Tibial artery (tissue), 4 donors: ENCODE results near the gene THSD4.
"Not testable (repeated sequence)": the region's sequence is repeated elsewhere in the genome, so short reads cannot be mapped to it uniquely, and the experiment has no call there.

Source experiments
- DNase-seq, 2 donors: peaks; one replicate each; pipeline ENCODE4 v3.0.0-alpha.2; 2019
- H3K27ac ChIP-seq, 2 donors: fragments of 200-600 bp; sonication (generic) in 1 of 2; 1 replicate in 1 of 2; 2 replicates in 1 of 2; pipeline ENCODE4 v1.5.1; 2018 to 2019; ENCODE audit warnings: mild to moderate bottlenecking in 1 of 2
- H3K27me3 ChIP-seq, 2 donors: fragments of 200-600 bp; sonication (generic) in 1 of 2; one replicate each; pipeline versions ENCODE4 v1.5.1 to v1.6.0; 2016 to 2019
- H3K36me3 ChIP-seq, 3 donors: fragments of 200-600 bp; sonication (generic) in 2 of 3; one replicate each; pipeline ENCODE4 v1.5.1; 2016 to 2019; ENCODE audit warnings: mild to moderate bottlenecking in 2 of 3
- H3K4me1 ChIP-seq, 4 donors: fragments of 200-600 bp; sonication (generic) in 2 of 4; 1 replicate in 3 of 4; 2 replicates in 1 of 4; pipeline ENCODE4 v1.5.1; 2016 to 2019
- H3K4me3 ChIP-seq, 2 donors: fragments of 200-600 bp; sonication (generic) in 1 of 2; 1 replicate in 1 of 2; 2 replicates in 1 of 2; pipeline ENCODE4 v1.5.1; 2018 to 2019; ENCODE audit warnings: mild to moderate bottlenecking in 2 of 2
- H3K9me3 ChIP-seq, 3 donors: fragments of 200-600 bp; sonication (generic) in 1 of 3; one replicate each; pipeline ENCODE4 v1.5.1; 2016 to 2019
- intact Hi-C: fragments of 100-400 bp; cut with DNase I; formaldehyde crosslinking; loops from one replicate; pipeline ENCODE4 v1.15.0; 2023; ENCODE audit warnings: low total_unique reads
- TF ChIP-seq, protein P1 (sequence below), 2 experiments: fragments of 200-600 bp in 1 of 2; fragments of 450-650 bp in 1 of 2; IDR thresholded peaks; one replicate each; pipeline ENCODE4 v1.5.1; 2017 to 2019; ENCODE audit warnings: antibody characterized with exemption in 2 of 2, mild to moderate bottlenecking in 1 of 2, moderate library complexity in 1 of 2

THSD4 gene

DNA sequence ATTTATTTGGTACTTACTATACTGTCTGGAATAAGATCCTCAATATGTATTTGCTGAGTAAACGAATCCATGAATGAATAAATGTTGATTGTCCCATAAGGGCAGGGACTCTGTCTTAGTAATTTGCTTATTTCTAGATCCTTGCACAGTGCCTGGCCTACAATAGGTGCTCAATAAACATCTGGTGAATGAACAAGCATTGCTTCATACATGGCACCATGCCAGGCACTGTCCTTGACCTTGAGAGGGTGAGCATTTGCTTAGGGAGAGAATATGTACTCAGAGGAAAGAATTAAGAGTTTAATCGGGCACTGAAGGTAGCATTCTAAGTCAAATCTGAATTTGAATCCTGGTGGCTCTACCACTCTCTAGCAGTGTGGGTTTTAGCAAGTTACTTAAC is 282.1 kb downstream of the THSD4 start:
- no peaks in the 10 kb centered on the region for H3K36me3 ChIP-seq
- peaks cover 0 to 57% (median 22%) of the 10 kb centered on the region in 4 donors for H3K4me1 ChIP-seq
- no peaks in the 10 kb centered on the region for H3K9me3 ChIP-seq
- no peak for DNase-seq
- no peaks in the 10 kb centered on the region for H3K27me3 ChIP-seq
- H3K27ac ChIP-seq, result no peak overlapping the region
- TF ChIP-seq, protein P1, sequence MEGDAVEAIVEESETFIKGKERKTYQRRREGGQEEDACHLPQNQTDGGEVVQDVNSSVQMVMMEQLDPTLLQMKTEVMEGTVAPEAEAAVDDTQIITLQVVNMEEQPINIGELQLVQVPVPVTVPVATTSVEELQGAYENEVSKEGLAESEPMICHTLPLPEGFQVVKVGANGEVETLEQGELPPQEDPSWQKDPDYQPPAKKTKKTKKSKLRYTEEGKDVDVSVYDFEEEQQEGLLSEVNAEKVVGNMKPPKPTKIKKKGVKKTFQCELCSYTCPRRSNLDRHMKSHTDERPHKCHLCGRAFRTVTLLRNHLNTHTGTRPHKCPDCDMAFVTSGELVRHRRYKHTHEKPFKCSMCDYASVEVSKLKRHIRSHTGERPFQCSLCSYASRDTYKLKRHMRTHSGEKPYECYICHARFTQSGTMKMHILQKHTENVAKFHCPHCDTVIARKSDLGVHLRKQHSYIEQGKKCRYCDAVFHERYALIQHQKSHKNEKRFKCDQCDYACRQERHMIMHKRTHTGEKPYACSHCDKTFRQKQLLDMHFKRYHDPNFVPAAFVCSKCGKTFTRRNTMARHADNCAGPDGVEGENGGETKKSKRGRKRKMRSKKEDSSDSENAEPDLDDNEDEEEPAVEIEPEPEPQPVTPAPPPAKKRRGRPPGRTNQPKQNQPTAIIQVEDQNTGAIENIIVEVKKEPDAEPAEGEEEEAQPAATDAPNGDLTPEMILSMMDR (IDR thresholded peaks at IDR 0.05), result no peak
- intact Hi-C loops, result no loop called here
- no peak overlapping the region for H3K4me3 ChIP-seq

DNA sequence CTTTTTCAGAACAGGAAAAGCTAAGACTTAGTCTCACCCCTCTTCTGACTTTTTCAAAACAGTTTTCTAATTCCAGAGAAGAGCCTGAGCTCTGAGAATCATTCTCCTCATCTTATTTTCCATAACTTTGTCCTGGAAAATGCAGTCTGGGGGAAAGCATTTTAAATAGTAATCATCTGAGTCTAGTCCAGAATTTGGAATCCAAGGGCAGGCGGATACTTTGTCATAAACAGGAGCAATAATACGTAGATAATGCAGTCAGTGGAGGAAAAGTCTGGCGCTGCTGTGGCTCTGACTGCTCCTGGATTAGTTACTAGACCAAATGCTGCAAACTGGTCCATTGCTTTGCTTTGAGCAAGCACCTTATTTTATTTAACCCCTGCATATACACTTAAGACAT is 285.0 kb downstream of the THSD4 start:
- H3K36me3 ChIP-seq, result no peaks in the 10 kb centered on the region
- intact Hi-C loops, result no loop called here
- no peak overlapping the region for H3K4me3 ChIP-seq
- DNase-seq, result no peak
- peak overlapping the region; percentile 31 to 55 for H3K27ac ChIP-seq
- TF ChIP-seq, protein P1 (IDR thresholded peaks at IDR 0.05), result no peak
- no peaks in the 10 kb centered on the region for H3K27me3 ChIP-seq
- no peaks in the 10 kb centered on the region for H3K9me3 ChIP-seq
- peaks cover 0 to 39% (median 12%) of the 10 kb centered on the region in 4 donors for H3K4me1 ChIP-seq

DNA sequence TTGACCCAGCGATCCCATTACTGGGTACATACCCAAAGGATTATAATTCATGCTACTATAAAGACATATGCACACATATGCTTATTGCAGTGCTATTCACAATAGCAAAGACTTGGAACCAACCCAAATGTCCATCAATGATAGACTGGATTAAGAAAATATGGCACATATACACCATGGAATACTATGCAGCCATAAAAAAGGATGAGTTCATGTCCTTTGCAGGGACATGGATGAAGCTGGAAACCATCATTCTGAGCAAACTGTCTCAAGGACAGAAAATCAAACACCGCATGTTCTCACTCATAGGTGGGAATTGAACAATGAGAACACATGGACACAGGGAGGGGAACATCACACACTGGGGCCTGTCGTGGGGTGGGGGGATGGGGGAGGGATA is 286.5 kb downstream of the THSD4 start:
- H3K4me3 ChIP-seq, H3K27ac ChIP-seq, intact Hi-C loops, DNase-seq, H3K27me3 ChIP-seq, H3K36me3 ChIP-seq, H3K9me3 ChIP-seq: not testable (repeated sequence)
- H3K4me1 ChIP-seq, result peaks cover 0 to 29% (median 8%) of the 10 kb centered on the region in 4 donors

DNA sequence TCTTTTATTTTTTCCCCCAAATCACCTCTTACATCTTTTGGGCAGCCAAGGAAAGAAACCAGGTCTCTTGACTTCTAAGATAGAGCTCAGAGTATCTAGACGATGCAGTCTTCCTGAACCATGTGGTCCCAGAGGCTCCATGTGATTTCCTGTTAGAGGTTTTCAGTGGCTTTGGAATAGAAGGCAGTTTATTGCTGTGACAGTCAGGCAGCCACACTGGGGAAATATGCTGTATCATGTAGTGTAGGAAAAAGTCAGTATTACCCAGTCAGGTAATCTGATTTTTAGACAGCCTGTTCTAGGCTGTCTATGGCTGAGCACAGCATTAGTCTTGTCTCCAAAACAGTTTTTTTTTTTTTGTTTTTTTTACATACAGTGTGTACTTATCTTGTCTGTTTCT is 294.3 kb downstream of the THSD4 start:
- TF ChIP-seq, protein P1 (IDR thresholded peaks at IDR 0.05), result no peak
- Histone ChIP-seq H3K36me3 (no peaks in the 10 kb centered on the region), H3K27ac (peak overlapping the region; percentile 23 to 32), H3K9me3 (no peaks in the 10 kb centered on the region), H3K4me3 (no peak overlapping the region), H3K4me1 (peaks cover 0 to 55% (median 17%) of the 10 kb centered on the region in 4 donors), H3K27me3 (no peaks in the 10 kb centered on the region)
- no peak for DNase-seq
- intact Hi-C loops, result loop anchor here (5.0 kb wide), 1 partner anchor 1343 kb away; no protein-coding TSS in a partner anchor

DNA sequence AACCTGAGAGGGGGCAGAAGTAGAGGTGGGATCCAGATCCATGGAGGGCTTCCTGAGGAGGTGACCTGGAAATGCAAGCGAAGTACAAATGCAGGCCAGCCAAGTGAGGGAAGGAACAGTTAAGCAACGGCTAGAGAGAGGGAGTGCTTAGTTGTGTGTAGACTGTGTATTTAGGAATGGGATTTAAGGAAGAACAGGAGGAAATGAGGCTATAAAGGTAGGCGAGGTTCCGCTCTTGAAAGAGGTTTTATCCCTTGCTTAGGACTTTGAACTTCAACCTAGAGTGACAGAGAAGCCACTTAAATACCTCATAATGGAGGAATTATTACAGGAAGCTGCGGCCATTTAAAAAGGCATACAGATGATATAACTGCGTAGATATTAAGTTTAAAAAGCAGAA is 295.1 kb downstream of the THSD4 start:
- TF ChIP-seq, protein P1 (IDR thresholded peaks at IDR 0.05), result no peak
- Histone ChIP-seq H3K4me1 (peaks cover 0 to 63% (median 19%) of the 10 kb centered on the region in 4 donors), H3K27me3 (no peaks in the 10 kb centered on the region), H3K36me3 (no peaks in the 10 kb centered on the region), H3K9me3 (no peaks in the 10 kb centered on the region), H3K27ac (peak overlapping the region; percentile 23 to 32), H3K4me3 (no peak overlapping the region)
- DNase-seq, result no peak
- intact Hi-C loops, result no loop called here

DNA sequence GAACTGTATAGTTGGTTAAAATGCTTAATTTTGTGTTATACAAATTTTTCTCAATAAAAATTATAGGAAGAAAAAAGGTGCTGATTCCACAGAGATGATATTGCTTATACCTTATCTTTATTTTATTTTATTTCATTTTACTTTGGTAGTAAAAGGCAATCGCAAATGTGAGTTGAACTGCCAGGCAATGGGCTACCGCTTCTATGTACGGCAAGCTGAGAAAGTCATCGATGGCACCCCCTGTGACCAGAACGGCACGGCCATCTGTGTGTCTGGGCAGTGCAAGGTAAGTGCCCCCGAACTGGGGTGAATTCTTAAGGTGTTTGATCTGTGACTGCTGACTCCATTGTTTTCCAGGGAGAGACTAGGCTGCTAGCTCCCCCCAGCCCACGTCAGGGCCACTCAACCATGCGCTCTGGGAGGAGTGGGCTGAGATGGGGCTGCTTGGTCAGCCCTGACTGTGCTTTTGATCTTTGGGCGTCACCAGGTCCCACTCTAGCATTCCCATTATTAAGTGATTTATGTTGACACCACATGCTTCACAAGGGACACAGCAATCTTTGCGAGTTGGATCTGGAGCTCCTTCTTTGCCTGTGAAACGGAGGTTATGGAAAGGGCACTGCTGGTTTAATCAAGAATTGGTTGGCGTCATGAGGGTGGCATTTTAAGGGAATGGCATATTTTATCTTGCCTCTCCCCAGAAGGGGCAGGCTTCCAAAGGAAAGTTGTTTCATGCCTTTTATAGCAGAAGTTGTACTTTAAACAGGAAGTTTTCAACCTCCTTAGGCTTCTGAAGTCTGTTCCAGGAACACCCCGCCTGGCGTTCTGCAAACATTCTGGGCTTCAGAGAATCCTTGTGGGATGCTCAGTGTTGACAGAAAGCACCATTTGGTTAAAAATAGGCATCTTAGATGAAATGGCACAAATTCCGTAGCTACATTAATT is 296.5 kb downstream of the THSD4 start:
- peak; percentile 52 to 71 for DNase-seq
- intact Hi-C loops, result no loop called here
- peak overlapping the region; percentile 15 to 32 for H3K4me3 ChIP-seq
- TF ChIP-seq, protein P1 (IDR thresholded peaks at IDR 0.05), result peak; percentile 24 to 44
- H3K36me3 ChIP-seq, result no peaks in the 10 kb centered on the region
- peak overlapping the region; percentile 71 for H3K27ac ChIP-seq
- no peaks in the 10 kb centered on the region for H3K27me3 ChIP-seq
- H3K4me1 ChIP-seq, result peaks cover 0 to 60% (median 19%) of the 10 kb centered on the region in 4 donors
- no peaks in the 10 kb centered on the region for H3K9me3 ChIP-seq
